HG02798 (cell line): ENCODE results near the gene PPP1R3G.
"Not testable (repeated sequence)": the region's sequence is repeated elsewhere in the genome, so short reads cannot be mapped to it uniquely, and the experiment has no call there.

Source experiments
- ATAC-seq: cut with Tn5 transposase; IDR thresholded peaks from one replicate; pipeline ENCODE4 v1.9.1; 2021; ENCODE audit warnings: mild to moderate bottlenecking; ENCODE audit not compliant: unreplicated experiment, poor library complexity

PPP1R3G gene

GRCh38 chr6:5084781-5085647 lies at the start of gene PPP1R3G:
TSS of gene PPP1R3G (plus strand) at chr6:5085341. CDS start at chr6:5085486, 145 bp downstream.
- peak; percentile 54 for ATAC-seq

GRCh38 chr6:5036269-5036668 lies 48.9 kb upstream of the PPP1R3G start:
- no peak for ATAC-seq

- no peak for ATAC-seq
Measured at GRCh38 chr6:5041955-5042354, 43.2 kb upstream of the PPP1R3G start.

GRCh38 chr6:5042436-5042835 lies 42.7 kb upstream of the PPP1R3G start:
- ATAC-seq: no peak

GRCh38 chr6:5044866-5045265 lies 40.3 kb upstream of the PPP1R3G start:
- ATAC-seq: no peak

GRCh38 chr6:5045416-5045815 lies 39.7 kb upstream of the PPP1R3G start:
- no peak for ATAC-seq

GRCh38 chr6:5046430-5046829 lies 38.7 kb upstream of the PPP1R3G start:
- ATAC-seq: no peak

GRCh38 chr6:5050009-5050408 lies 35.1 kb upstream of the PPP1R3G start:
- no peak for ATAC-seq

GRCh38 chr6:5051394-5051793 lies 33.7 kb upstream of the PPP1R3G start:
- ATAC-seq: no peak

- ATAC-seq: no peak
Measured at GRCh38 chr6:5053038-5053437, 32.1 kb upstream of the PPP1R3G start.

- ATAC-seq: no peak
Measured at GRCh38 chr6:5053864-5054244, 31.3 kb upstream of the PPP1R3G start.

- no peak for ATAC-seq
Measured at GRCh38 chr6:5054245-5054873, 30.8 kb upstream of the PPP1R3G start.

GRCh38 chr6:5055118-5055517 lies 30.0 kb upstream of the PPP1R3G start:
- no peak for ATAC-seq

- no peak for ATAC-seq
Measured at GRCh38 chr6:5058254-5058653, 26.9 kb upstream of the PPP1R3G start.

GRCh38 chr6:5059036-5059896 lies 25.9 kb upstream of the PPP1R3G start:
- no peak for ATAC-seq

GRCh38 chr6:5060439-5060838 lies 24.7 kb upstream of the PPP1R3G start:
- ATAC-seq: not testable (repeated sequence)

- ATAC-seq: no peak
Measured at GRCh38 chr6:5061152-5061551, 24.0 kb upstream of the PPP1R3G start.

GRCh38 chr6:5063617-5064016 lies 21.5 kb upstream of the PPP1R3G start:
- no peak for ATAC-seq

GRCh38 chr6:5066456-5067093 lies 18.6 kb upstream of the PPP1R3G start:
- ATAC-seq: no peak

- no peak for ATAC-seq
Measured at GRCh38 chr6:5067305-5067704, 17.8 kb upstream of the PPP1R3G start.
